ENCODE data around the gene PLPPR3. TPM values are rescaled to one million over a fixed set of nuclear protein-coding genes. Genes with fewer than 3 reads are reported as not detected.

The PLPPR3 gene
- total RNA-seq, 6 experiments from 2014 or later = 0.09 TPM; not detected in 5

- Mint-ChIP-seq H3K4me1 (ENCODE audit: low read depth) (no peaks in the 10 kb centered on the region), H3K36me3 (ENCODE audit: low read depth) (peaks cover 5% of the 10 kb centered on the region; the same call in 1 of the 2 replicates), H3K9me3 (peaks cover 4% of the 10 kb centered on the region; the same call in 1 of the 2 replicates), H3K27ac (no peak within 1 kb of the TSS), H3K27me3 (ENCODE audit: insufficient read depth) (peaks cover 20% of the 10 kb centered on the region), H3K4me3 (no peak within 1 kb of the TSS)
- no peak for DNase-seq
- TF ChIP-seq, protein P1, sequence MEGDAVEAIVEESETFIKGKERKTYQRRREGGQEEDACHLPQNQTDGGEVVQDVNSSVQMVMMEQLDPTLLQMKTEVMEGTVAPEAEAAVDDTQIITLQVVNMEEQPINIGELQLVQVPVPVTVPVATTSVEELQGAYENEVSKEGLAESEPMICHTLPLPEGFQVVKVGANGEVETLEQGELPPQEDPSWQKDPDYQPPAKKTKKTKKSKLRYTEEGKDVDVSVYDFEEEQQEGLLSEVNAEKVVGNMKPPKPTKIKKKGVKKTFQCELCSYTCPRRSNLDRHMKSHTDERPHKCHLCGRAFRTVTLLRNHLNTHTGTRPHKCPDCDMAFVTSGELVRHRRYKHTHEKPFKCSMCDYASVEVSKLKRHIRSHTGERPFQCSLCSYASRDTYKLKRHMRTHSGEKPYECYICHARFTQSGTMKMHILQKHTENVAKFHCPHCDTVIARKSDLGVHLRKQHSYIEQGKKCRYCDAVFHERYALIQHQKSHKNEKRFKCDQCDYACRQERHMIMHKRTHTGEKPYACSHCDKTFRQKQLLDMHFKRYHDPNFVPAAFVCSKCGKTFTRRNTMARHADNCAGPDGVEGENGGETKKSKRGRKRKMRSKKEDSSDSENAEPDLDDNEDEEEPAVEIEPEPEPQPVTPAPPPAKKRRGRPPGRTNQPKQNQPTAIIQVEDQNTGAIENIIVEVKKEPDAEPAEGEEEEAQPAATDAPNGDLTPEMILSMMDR (IDR thresholded peaks at IDR 0.05) = no peak
Measured at GRCh38 chr19:840519-841206, 18.9 kb upstream of the PLPPR3 start, which contains the start of gene PRTN3. Gene PRTN3 (plus strand): TSS chr19:840999. CDS start chr19:841009, 10 bp downstream.

DNA sequence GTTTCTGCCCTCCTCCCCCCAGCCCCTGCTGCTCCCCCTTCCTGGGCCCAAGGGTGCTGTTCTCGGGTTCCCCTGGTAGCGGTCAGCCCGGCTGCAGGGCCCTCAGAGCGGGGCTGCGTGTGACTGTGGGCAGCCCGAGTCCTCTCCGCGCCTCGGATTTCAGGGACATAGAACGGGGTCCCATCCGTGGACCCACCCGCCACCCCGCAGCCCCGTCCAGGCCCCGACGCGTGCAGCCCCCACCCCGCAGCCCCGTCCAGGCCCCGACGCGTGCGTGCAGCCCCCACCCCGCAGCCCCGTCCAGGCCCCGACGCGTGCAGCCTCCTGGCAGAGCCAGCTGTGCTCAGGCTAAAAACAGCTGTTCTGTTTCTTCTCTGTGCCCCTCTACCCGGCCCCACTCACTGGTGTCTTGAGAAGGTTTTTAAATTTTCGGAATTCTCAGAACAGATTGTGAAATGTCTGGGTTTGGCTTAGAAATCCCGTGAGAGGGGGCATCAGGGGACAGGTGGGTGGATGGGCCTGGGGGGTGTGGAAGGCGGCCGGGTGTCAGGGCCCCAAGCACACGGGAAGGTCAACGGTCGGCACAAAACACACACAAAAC, 13.6 kb upstream of the PLPPR3 start:
- no peak for DNase-seq
- Mint-ChIP-seq H3K36me3 (ENCODE audit: low read depth) (no peaks in the 10 kb centered on the region), H3K9me3 (no peaks in the 10 kb centered on the region), H3K27me3 (ENCODE audit: insufficient read depth) (peaks cover 7% of the 10 kb centered on the region), H3K4me1 (ENCODE audit: low read depth) (peaks cover 4% of the 10 kb centered on the region; the same call in 1 of the 2 replicates), H3K27ac (no peak overlapping the region), H3K4me3 (no peak overlapping the region; the same call in 1 of the 2 replicates)
- TF ChIP-seq, protein P1 (IDR thresholded peaks at IDR 0.05) = no peak

DNA sequence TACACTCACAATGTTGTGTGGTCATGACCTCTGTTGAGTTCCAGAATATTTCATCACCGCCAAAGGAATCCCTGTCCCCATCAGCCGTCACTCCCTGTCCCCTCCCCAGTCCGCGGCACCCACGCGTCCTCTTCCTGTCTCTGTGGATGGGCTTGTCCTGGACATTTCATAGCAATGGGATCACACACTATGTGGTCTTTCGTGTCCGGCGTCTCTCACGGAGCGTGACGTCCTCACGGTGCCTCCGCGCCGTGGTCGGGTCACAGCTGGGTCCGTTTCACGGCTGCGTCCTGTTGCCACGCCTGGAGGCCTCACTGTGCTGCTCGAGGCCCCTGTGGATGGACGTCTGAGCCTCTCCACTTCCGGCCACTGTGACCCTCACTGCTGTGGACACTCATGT, 12.5 kb upstream of the PLPPR3 start:
- TF ChIP-seq, protein P1 (IDR thresholded peaks at IDR 0.05) = no peak
- Mint-ChIP-seq H3K4me3 (no peak overlapping the region), H3K36me3 (ENCODE audit: low read depth) (no peaks in the 10 kb centered on the region), H3K4me1 (ENCODE audit: low read depth) (peaks cover 4% of the 10 kb centered on the region; the same call in 1 of the 2 replicates), H3K27me3 (ENCODE audit: insufficient read depth) (peaks cover 10% of the 10 kb centered on the region), H3K27ac (no peak overlapping the region), H3K9me3 (no peaks in the 10 kb centered on the region)
- DNase-seq = no peak

- H3K4me1 Mint-ChIP-seq (ENCODE audit: low read depth) = peaks cover 4% of the 10 kb centered on the region; the same call in 1 of the 2 replicates
- H3K27me3 Mint-ChIP-seq (ENCODE audit: insufficient read depth) = peaks cover 8% of the 10 kb centered on the region
- no peaks in the 10 kb centered on the region for H3K9me3 Mint-ChIP-seq
- TF ChIP-seq, protein P1 (IDR thresholded peaks at IDR 0.05) = no peak
- no peak for DNase-seq
- no peak overlapping the region for H3K4me3 Mint-ChIP-seq
- H3K36me3 Mint-ChIP-seq (ENCODE audit: low read depth) = no peaks in the 10 kb centered on the region
- no peak overlapping the region for H3K27ac Mint-ChIP-seq
Measured at GRCh38 chr19:831407-832369, 9.9 kb upstream of the PLPPR3 start.

DNA sequence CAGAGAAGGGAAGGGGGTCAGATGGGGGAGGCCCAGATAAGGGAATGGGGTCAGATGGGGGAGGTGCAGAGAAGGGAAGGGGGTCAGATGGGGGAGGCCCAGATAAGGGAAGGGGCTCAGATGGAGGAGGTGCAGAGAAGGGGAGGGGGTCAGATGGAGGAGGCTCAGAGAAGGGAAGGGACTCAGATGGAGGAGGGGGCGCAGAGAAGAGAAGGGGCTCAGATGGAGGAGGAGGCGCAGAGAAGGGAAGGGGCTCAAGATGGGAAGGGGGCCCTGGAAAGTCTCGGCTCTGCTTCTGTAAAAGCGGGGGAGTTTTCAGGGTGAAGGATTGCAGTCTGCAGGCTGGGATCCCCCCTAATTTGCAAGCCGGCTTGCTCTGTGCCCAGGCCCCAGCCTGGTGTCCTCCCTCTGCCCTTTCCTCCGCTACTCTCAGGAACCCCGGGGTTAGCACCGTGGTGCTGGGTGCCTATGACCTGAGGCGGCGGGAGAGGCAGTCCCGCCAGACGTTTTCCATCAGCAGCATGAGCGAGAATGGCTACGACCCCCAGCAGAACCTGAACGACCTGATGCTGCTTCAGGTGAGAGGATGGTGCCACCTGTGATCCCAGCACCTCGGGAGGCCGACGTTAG, 7.5 kb upstream of the PLPPR3 start:
- Mint-ChIP-seq H3K27me3 (ENCODE audit: insufficient read depth) (peaks cover 2% of the 10 kb centered on the region), H3K27ac (no peak overlapping the region), H3K36me3 (ENCODE audit: low read depth) (no peaks in the 10 kb centered on the region), H3K4me3 (no peak overlapping the region), H3K4me1 (ENCODE audit: low read depth) (peaks cover 2% of the 10 kb centered on the region; the same call in 1 of the 2 replicates), H3K9me3 (no peaks in the 10 kb centered on the region)
- TF ChIP-seq, protein P1 (IDR thresholded peaks at IDR 0.05) = no peak
- no peak for DNase-seq

Data from HFFc6 (cell line).